Peyer's patch (tissue), 4 donors: ENCODE measurements around the gene ADAP1. TPM values are rescaled to one million over a fixed set of nuclear protein-coding genes. Genes with fewer than 3 reads are reported as not detected.

Experiments
- DNase-seq, 3 donors: peaks; one replicate each; pipeline ENCODE4 v3.0.0-alpha.2; 2017 to 2019
- H3K27ac ChIP-seq, 4 donors: fragments of 200-600 bp; sonication (generic); one replicate each; pipeline ENCODE4 v1.5.1; 2016 to 2019
- H3K27me3 ChIP-seq, 2 donors: fragments of 200-600 bp; sonication (generic); one replicate each; pipeline ENCODE4 v1.5.1; 2019
- H3K36me3 ChIP-seq, 3 donors: fragments of 200-600 bp; sonication (generic); one replicate each; pipeline ENCODE4 v1.5.1; 2016 to 2019
- H3K4me1 ChIP-seq, 4 donors: fragments of 200-600 bp; sonication (generic); one replicate each; pipeline ENCODE4 v1.5.1; 2016 to 2019
- H3K4me3 ChIP-seq, 4 donors: fragments of 200-600 bp; sonication (generic); 1 replicate in 3 of 4; 2 replicates in 1 of 4; pipeline ENCODE4 v1.5.1; 2016 to 2019; ENCODE audit warnings: mild to moderate bottlenecking in 1 of 4
- H3K9me3 ChIP-seq, 4 donors: fragments of 200-600 bp; sonication (generic); one replicate each; pipeline ENCODE4 v1.5.1; 2016 to 2019; ENCODE audit warnings: mild to moderate bottlenecking in 1 of 4
- POLR2A ChIP-seq, 2 donors: fragments of 450-650 bp; IDR thresholded peaks; one replicate each; pipeline ENCODE4 v1.5.1; 2017; ENCODE audit warnings: antibody characterized with exemption in 2 of 2, mild to moderate bottlenecking in 2 of 2, moderate library complexity in 2 of 2
- total RNA-seq, 4 donors: library from RNA; depleted of rRNA; stranded (reverse); fragments of >200 nt; gene quantifications; one replicate each; pipeline ENCODE4 v1.1.0, GENCODE V29; 2016
- TF ChIP-seq, protein P1 (sequence below), 6 experiments: fragments of 450-650 bp in 4 of 6; fragments of 200-600 bp in 2 of 6; sonication (generic) in 1 of 6; IDR thresholded peaks; one replicate each; pipeline ENCODE4 v1.5.1; 2017 to 2019; ENCODE audit warnings: antibody characterized with exemption in 6 of 6, mild to moderate bottlenecking in 3 of 6, moderate library complexity in 1 of 6

Gene ADAP1
- total RNA-seq, 4 donors from 2014 or later: 102 to 146 (median 133) TPM

DNA sequence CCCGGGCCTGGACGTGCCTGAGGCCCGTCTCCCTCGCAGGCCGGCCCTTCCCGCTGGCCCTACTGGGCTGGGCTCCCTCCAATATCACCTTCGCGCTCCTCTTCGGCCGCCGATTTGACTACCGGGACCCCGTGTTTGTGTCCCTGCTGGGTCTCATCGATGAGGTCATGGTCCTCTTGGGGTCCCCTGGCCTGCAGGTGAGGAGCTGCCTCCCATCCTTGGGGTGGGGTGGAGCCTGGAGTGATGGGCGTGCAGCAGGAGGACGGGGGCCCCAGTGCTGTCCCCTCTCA is 30.6 kb upstream of the ADAP1 start:
- Histone ChIP-seq H3K4me3 (no peak overlapping the region), H3K27ac (no peak overlapping the region), H3K4me1 (peaks cover 0 to 31% (median 0%) of the 10 kb centered on the region in 4 donors), H3K27me3 (peaks cover 0 to 5% of the 10 kb centered on the region in 2 donors), H3K9me3 (no peaks in the 10 kb centered on the region), H3K36me3 (no peaks in the 10 kb centered on the region)
- no peak for TF ChIP-seq POLR2A (IDR thresholded peaks at IDR 0.05)
- TF ChIP-seq, protein P1, sequence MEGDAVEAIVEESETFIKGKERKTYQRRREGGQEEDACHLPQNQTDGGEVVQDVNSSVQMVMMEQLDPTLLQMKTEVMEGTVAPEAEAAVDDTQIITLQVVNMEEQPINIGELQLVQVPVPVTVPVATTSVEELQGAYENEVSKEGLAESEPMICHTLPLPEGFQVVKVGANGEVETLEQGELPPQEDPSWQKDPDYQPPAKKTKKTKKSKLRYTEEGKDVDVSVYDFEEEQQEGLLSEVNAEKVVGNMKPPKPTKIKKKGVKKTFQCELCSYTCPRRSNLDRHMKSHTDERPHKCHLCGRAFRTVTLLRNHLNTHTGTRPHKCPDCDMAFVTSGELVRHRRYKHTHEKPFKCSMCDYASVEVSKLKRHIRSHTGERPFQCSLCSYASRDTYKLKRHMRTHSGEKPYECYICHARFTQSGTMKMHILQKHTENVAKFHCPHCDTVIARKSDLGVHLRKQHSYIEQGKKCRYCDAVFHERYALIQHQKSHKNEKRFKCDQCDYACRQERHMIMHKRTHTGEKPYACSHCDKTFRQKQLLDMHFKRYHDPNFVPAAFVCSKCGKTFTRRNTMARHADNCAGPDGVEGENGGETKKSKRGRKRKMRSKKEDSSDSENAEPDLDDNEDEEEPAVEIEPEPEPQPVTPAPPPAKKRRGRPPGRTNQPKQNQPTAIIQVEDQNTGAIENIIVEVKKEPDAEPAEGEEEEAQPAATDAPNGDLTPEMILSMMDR (IDR thresholded peaks at IDR 0.05): no peak
- no peak for DNase-seq

DNA sequence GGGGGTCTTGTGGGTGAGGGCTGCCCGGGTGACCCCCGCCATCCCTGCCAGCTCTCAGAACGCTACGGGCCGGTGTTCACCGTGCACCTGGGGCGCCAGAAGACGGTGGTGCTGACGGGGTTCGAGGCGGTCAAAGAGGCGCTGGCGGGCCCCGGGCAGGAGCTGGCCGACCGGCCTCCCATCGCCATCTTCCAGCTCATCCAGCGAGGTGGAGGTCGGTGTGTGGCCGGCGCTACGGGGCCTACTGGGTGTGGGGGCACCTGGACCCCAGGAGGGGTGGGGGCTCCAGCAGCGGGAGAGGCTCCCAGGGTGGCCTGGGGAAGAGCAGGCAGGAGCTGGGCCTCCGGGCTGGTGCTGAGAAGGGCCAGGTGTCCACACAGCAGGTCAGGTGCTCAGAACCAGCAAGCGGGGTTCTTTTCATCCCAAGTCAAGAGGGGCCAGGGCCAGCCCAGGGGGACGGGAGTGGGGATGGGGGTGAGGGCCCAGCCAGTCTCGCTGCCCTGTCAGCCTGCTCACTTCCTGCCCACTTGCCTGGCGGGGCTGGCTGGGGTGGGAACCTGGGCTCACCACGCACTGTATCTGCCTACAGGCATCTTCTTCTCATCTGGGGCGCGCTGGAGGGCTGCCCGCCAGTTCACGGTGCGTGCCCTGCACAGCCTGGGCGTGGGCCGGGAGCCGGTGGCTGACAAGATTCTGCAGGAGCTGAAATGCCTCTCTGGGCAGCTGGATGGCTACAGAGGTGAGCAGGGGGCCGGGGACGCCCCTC is 30.1 kb upstream of the ADAP1 start:
- DNase-seq: no peak
- H3K27ac ChIP-seq: no peak overlapping the region
- no peaks in the 10 kb centered on the region for H3K36me3 ChIP-seq
- peaks cover 0 to 35% (median 0%) of the 10 kb centered on the region in 4 donors for H3K4me1 ChIP-seq
- H3K9me3 ChIP-seq: no peaks in the 10 kb centered on the region
- no peak overlapping the region for H3K4me3 ChIP-seq
- TF ChIP-seq, protein P1 (IDR thresholded peaks at IDR 0.05): no peak
- no peak for TF ChIP-seq POLR2A (IDR thresholded peaks at IDR 0.05)
- H3K27me3 ChIP-seq: peaks cover 0 to 5% of the 10 kb centered on the region in 2 donors

DNA sequence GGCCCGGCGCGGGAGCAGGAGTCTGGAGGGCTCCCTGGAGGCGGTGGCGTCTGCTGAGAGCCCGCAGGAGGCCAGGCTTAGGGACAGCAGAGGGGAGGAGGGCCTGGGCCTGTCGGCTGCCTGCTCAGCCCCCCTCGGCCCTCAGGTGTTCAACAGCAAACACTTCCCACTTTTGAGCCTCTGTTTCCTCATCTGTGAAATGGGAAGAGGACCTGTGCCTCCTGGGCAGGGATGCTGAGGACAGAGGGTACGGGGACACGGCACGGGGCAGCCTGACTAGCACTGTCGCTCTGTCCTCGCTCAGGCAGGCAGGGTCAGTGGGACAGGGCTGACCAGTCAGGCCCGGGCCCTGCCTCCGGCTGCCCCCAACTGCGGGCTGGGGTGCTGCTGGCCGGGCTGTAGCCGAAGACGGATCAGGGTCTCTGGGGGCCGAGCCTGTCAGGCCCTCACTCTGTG is 29.2 kb upstream of the ADAP1 start:
- Histone ChIP-seq H3K4me3 (no peak overlapping the region), H3K4me1 (peaks cover 0 to 41% (median 0%) of the 10 kb centered on the region in 4 donors), H3K9me3 (no peaks in the 10 kb centered on the region), H3K36me3 (no peaks in the 10 kb centered on the region), H3K27ac (no peak overlapping the region), H3K27me3 (peaks cover 0 to 2% of the 10 kb centered on the region in 2 donors)
- TF ChIP-seq POLR2A (IDR thresholded peaks at IDR 0.05): no peak
- TF ChIP-seq, protein P1 (IDR thresholded peaks at IDR 0.05): no peak
- no peak for DNase-seq

DNA sequence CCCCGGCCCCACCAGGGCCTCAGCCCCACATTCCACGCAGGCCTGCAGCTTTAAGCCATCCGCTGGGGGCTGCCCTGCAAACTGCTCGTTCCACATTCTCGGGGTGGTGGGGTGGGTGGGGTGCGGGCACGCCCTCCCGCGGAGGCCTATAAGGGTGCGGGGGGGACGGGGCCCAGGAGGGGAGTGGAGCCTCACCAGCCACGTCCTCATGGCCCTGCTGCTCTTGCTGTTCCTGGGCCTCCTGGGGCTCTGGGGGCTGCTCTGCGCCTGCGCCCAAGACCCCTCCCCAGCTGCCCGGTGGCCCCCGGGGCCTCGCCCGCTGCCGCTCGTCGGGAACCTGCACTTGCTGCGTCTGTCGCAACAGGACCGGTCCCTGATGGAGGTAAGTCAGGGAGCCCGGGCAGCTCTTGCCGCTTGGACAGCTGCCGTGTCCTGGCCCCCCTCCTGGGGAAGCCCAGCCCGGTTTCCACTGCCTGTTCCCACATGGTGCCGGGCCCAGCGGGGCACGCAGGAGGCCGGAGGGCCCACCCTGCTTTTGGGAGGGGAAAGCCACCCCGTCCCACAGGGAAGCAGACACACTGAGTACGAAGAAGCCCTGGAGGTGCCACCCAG is 28.6 kb upstream of the ADAP1 start, which contains the start of gene CYP2W1:
Gene CYP2W1, plus strand, starts transcription at position 178 of the 612 bp plus-strand sequence. Its CDS starts 31 bp downstream, at position 209.
- peaks cover 0 to 41% (median 0%) of the 10 kb centered on the region in 4 donors for H3K4me1 ChIP-seq
- no peaks in the 10 kb centered on the region for H3K9me3 ChIP-seq
- no peak within 1 kb of the TSS for H3K27ac ChIP-seq
- no peak within 1 kb of the TSS for H3K4me3 ChIP-seq
- no peak for TF ChIP-seq POLR2A (IDR thresholded peaks at IDR 0.05)
- TF ChIP-seq, protein P1 (IDR thresholded peaks at IDR 0.05): no peak
- H3K36me3 ChIP-seq: no peaks in the 10 kb centered on the region
- DNase-seq: no peak
- no peaks in the 10 kb centered on the region for H3K27me3 ChIP-seq

DNA sequence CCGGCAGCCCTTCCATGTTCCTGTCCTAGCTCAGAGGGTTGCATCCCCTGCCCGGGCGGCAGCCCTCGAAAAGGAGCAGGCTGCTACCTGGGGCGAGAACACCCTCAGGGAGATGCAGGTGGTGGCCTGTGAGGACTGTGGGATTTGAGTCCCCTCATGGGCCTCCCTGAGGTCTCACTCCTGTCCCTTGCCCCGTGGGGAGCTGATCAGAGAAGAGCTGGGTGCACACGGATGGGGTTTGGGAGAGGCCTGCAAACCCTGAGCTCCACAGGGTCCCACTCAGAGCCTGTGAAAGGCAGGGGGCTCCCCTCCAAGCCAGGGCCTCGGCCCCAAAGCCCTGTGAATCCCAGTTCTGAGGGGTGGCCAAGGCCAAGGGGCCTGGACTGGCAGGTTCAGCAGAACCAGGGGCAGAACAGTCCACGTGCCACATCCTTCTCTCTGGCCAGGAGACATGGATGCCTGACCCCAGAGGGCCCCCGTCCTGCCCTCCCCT is 28.1 kb upstream of the ADAP1 start:
- H3K36me3 ChIP-seq: no peaks in the 10 kb centered on the region
- TF ChIP-seq, protein P1 (IDR thresholded peaks at IDR 0.05): no peak
- no peak for TF ChIP-seq POLR2A (IDR thresholded peaks at IDR 0.05)
- no peak overlapping the region for H3K27ac ChIP-seq
- DNase-seq: no peak
- no peaks in the 10 kb centered on the region for H3K9me3 ChIP-seq
- peaks cover 0 to 41% (median 0%) of the 10 kb centered on the region in 4 donors for H3K4me1 ChIP-seq
- H3K4me3 ChIP-seq: no peak overlapping the region
- H3K27me3 ChIP-seq: no peaks in the 10 kb centered on the region
